IMR-90 (cell line): ENCODE results near the gene FOCAD. TPM values are rescaled to one million over a fixed set of nuclear protein-coding genes. Genes with fewer than 3 reads are reported as not detected.

Experiments
- ATAC-seq: fragments of 200-7000 bp; cut with Tn5 transposase; 2 replicates; pipeline ENCODE4 v1.9.1; 2020; ENCODE audit warnings: low read depth, mild to moderate bottlenecking, moderate library complexity
- BruUV-seq: library from RNA; stranded (reverse); fragments of 400-500 nt; replicated peaks from 2 replicates; lab custom pipeline; 2021; lab: Mats Ljungman, UMichigan
- CTCF ChIA-PET: fragments of 300-600 bp; formaldehyde crosslinking; extraction: SDS; loops from one replicate; lab custom pipeline; 2021; ENCODE audit warnings: antibody characterized with exemption; lab: Yijun Ruan, JAX
- POLR2A ChIA-PET: fragments of 300-600 bp; sonication (Branson Sonifier 250); formaldehyde crosslinking; loops from one replicate; lab custom pipeline; 2022; ENCODE audit warnings: antibody characterized with exemption; ENCODE audit not compliant: unreplicated experiment; lab: Charles Lee
- DNase-seq: peaks from one replicate; pipeline ENCODE4 v3.0.0; 2013
- H2AFZ ChIP-seq: replicated peaks from 2 replicates; pipeline ENCODE3; 2013; ENCODE audit warnings: low read length, mild to moderate bottlenecking; ENCODE audit not compliant: poor library complexity
- H2AK5ac ChIP-seq: 2 replicates; pipeline ENCODE4 v1.6.1; 2013; ENCODE audit warnings: low read depth, low read length, inconsistent platforms
- H2AK9ac ChIP-seq: replicated peaks from 2 replicates; pipeline ENCODE3; 2013; ENCODE audit warnings: mild to moderate bottlenecking, low read depth, low read length, moderate library complexity; ENCODE audit not compliant: poor library complexity
- H2BK120ac ChIP-seq: 2 replicates; pipeline ENCODE4 v1.6.1; 2013; ENCODE audit warnings: low read depth, low read length, inconsistent platforms
- H2BK15ac ChIP-seq: 3 replicates; pipeline ENCODE4 v1.6.1; 2013; ENCODE audit warnings: low read depth, low read length, inconsistent platforms
- H2BK20ac ChIP-seq: 2 replicates; pipeline ENCODE4 v1.6.1; 2013; ENCODE audit warnings: low read depth, mild to moderate bottlenecking, inconsistent platforms, low read length, moderate library complexity
- H2BK5ac ChIP-seq: 2 replicates; pipeline ENCODE4 v1.6.1; 2013; ENCODE audit warnings: mild to moderate bottlenecking, low read depth, low read length, inconsistent platforms; ENCODE audit not compliant: poor library complexity, severe bottlenecking
- H3K14ac ChIP-seq: replicated peaks from 2 replicates; pipeline ENCODE4 v1.6.1; 2013; ENCODE audit warnings: low read depth, low read length, inconsistent platforms
- H3K18ac ChIP-seq: 2 replicates; pipeline ENCODE4 v1.6.1; 2013; ENCODE audit warnings: low read depth, low read length, control low read depth
- H3K23ac ChIP-seq: 2 replicates; pipeline ENCODE4 v1.6.1; 2013; ENCODE audit warnings: low read depth, low read length, inconsistent platforms
- H3K27ac ChIP-seq: 2 replicates; pipeline ENCODE4 v1.5.1; 2013; ENCODE audit warnings: mild to moderate bottlenecking, control low read depth, low read length; ENCODE audit not compliant: insufficient read depth
- H3K27me3 ChIP-seq: 2 replicates; pipeline ENCODE4 v1.6.1; 2013; ENCODE audit warnings: low read length; ENCODE audit not compliant: control insufficient read depth, insufficient read depth
- H3K36me3 ChIP-seq: 2 replicates; pipeline ENCODE4 v1.6.1; 2013; ENCODE audit warnings: low read length, mixed read lengths; ENCODE audit not compliant: control insufficient read depth, insufficient read depth
- H3K4ac ChIP-seq: 2 replicates; pipeline ENCODE4 v1.6.1; 2013; ENCODE audit warnings: low read depth, low read length, inconsistent platforms
- H3K4me1 ChIP-seq: 2 replicates; pipeline ENCODE4 v1.6.1; 2013; ENCODE audit warnings: low read length, mixed read lengths; ENCODE audit not compliant: control insufficient read depth, insufficient read depth
- H3K4me2 ChIP-seq: 2 replicates; pipeline ENCODE4 v1.6.1; 2013; ENCODE audit warnings: low read depth, mild to moderate bottlenecking, control low read depth, low read length, moderate library complexity
- H3K4me3 ChIP-seq: 2 replicates; pipeline ENCODE4 v1.5.1; 2013; ENCODE audit warnings: low read depth, mild to moderate bottlenecking, control low read depth, low read length, moderate library complexity; ENCODE audit not compliant: insufficient read depth
- H3K56ac ChIP-seq: 2 replicates; pipeline ENCODE4 v1.6.1; 2013; ENCODE audit warnings: low read length, inconsistent platforms; ENCODE audit not compliant: insufficient read depth; ENCODE audit errors: extremely low read depth
- H3K79me1 ChIP-seq, 2 experiments: 2 replicates each; pipeline ENCODE4 v1.6.1; 2013; ENCODE audit warnings: low read length in 2 of 2, inconsistent platforms in 1 of 2, low read depth in 1 of 2
- H3K9ac ChIP-seq: 2 replicates; pipeline ENCODE4 v1.6.1; 2013; ENCODE audit warnings: low read depth, low read length, control low read depth
- H3K9me1 ChIP-seq: 2 replicates; pipeline ENCODE4 v1.6.1; 2013; ENCODE audit warnings: low read length, inconsistent platforms; ENCODE audit not compliant: insufficient read depth
- H3K9me3 ChIP-seq: 2 replicates; pipeline ENCODE4 v1.6.1; 2013; ENCODE audit warnings: low read length; ENCODE audit not compliant: control insufficient read depth, insufficient read depth
- H4K20me1 ChIP-seq: 2 replicates; pipeline ENCODE4 v1.6.1; 2013; ENCODE audit warnings: low read length, inconsistent platforms; ENCODE audit not compliant: insufficient read depth
- H4K5ac ChIP-seq: 2 replicates; pipeline ENCODE4 v1.6.1; 2013; ENCODE audit warnings: mild to moderate bottlenecking, low read depth, low read length, control low read depth
- H4K8ac ChIP-seq, 2 experiments: 2 replicates each; pipeline ENCODE4 v1.6.1; 2013; ENCODE audit warnings: low read depth in 2 of 2, low read length in 2 of 2, control low read depth in 1 of 2, inconsistent platforms in 1 of 2
- H4K91ac ChIP-seq: 2 replicates; pipeline ENCODE4 v1.6.1; 2013; ENCODE audit warnings: low read depth, low read length, inconsistent platforms; ENCODE audit not compliant: insufficient read depth
- BHLHE40 ChIP-seq: fragments of 150-350 bp; IDR thresholded peaks from 2 replicates; pipeline ENCODE4 v1.6.1; 2016; ENCODE audit warnings: mild to moderate bottlenecking, low read depth, low read length
- CEBPB ChIP-seq: IDR thresholded peaks from 2 replicates; pipeline ENCODE4 v1.6.1; 2012; ENCODE audit warnings: low read depth, low read length, improper control_type of control experiment
- CHD1 ChIP-seq: IDR thresholded peaks from 2 replicates; pipeline ENCODE4 v1.6.1; 2012; ENCODE audit warnings: low read depth, low read length, improper control_type of control experiment
- ELK1 ChIP-seq: fragments of 150-350 bp; IDR thresholded peaks from 2 replicates; pipeline ENCODE4 v1.6.1; 2016; ENCODE audit warnings: low read depth, mild to moderate bottlenecking, low read length, moderate library complexity, borderline replicate concordance
- FOS ChIP-seq: fragments of 150-350 bp; IDR thresholded peaks from 2 replicates; pipeline ENCODE4 v1.6.1; 2016; ENCODE audit warnings: low read depth, low read length
- MAFK ChIP-seq: IDR thresholded peaks from 2 replicates; pipeline ENCODE4 v1.6.1; 2012; ENCODE audit warnings: low read depth, low read length, improper control_type of control experiment
- MAZ ChIP-seq: IDR thresholded peaks from 2 replicates; pipeline ENCODE4 v1.6.1; 2012; ENCODE audit warnings: low read depth, mild to moderate bottlenecking, low read length, improper control_type of control experiment, moderate library complexity, borderline replicate concordance
- MXI1 ChIP-seq: IDR thresholded peaks from 2 replicates; pipeline ENCODE4 v1.6.1; 2012; ENCODE audit warnings: low read depth, mild to moderate bottlenecking, low read length, moderate library complexity, borderline replicate concordance
- NFE2L2 ChIP-seq: fragments of 150-350 bp; IDR thresholded peaks from 2 replicates; pipeline ENCODE4 v1.6.1; 2016; ENCODE audit warnings: low read depth, mild to moderate bottlenecking, low read length
- POLR2A ChIP-seq: IDR thresholded peaks from 2 replicates; pipeline ENCODE4 v1.6.1; 2012; ENCODE audit warnings: mild to moderate bottlenecking, low read depth, low read length
- RAD21 ChIP-seq: IDR thresholded peaks from 2 replicates; pipeline ENCODE4 v1.6.1; 2012; ENCODE audit warnings: low read length, improper control_type of control experiment
- RCOR1 ChIP-seq: IDR thresholded peaks from 2 replicates; pipeline ENCODE4 v1.6.1; 2012; ENCODE audit warnings: mild to moderate bottlenecking, low read length, improper control_type of control experiment; ENCODE audit not compliant: insufficient replicate concordance
- RFX5 ChIP-seq: IDR thresholded peaks from 2 replicates; pipeline ENCODE4 v1.8.0; 2012; ENCODE audit warnings: low read depth, mild to moderate bottlenecking, low read length, moderate library complexity
- SMC3 ChIP-seq: fragments of 150-350 bp; IDR thresholded peaks from 2 replicates; pipeline ENCODE4 v1.6.1; 2016; ENCODE audit warnings: low read depth, mild to moderate bottlenecking, antibody characterized with exemption, low read length, moderate library complexity
- whole genome bisulfite sequencing, 2 experiments: methylation state at CpG; one replicate each; pipeline versions ENCODE4 v1.1.5 to v1.1.7; 2013; ENCODE audit warnings: missing lambda C conversion rate in 2 of 2; ENCODE audit not compliant: insufficient read length in 1 of 2; ENCODE audit errors: extremely low coverage in 2 of 2; 5-methylcytosine and 5-hydroxymethylcytosine counted together
- dilution Hi-C: fragments of 300-500 bp; cut with HindIII; formaldehyde crosslinking; loops from one replicate; pipeline ENCODE4 v1.14.3; 2018; ENCODE audit warnings: low sequenced_read_pairs; ENCODE audit not compliant: unreplicated experiment
- in situ Hi-C: fragments of 300-500 bp; cut with MboI; formaldehyde crosslinking; loops from 3 replicates; pipeline ENCODE4 v1.14.3; 2019; ENCODE audit warnings: low sequenced_read_pairs, inconsistent platforms, mixed read lengths
- intact Hi-C: fragments of 100-400 bp; cut with micrococcal nuclease; formaldehyde crosslinking; loops from 2 replicates; pipeline ENCODE4 v1.10.0; 2022
- polyA plus RNA-seq, 3 experiments: library from polyadenylated mRNA; depleted of rRNA; stranded (reverse); fragments of >200 nt; gene quantifications; 2 replicates each; pipeline ENCODE4 v1.2.3, GENCODE V29; 2012; ENCODE audit warnings: low replicate concordance in 1 of 3
- total RNA-seq: library from RNA; depleted of rRNA; stranded (reverse); fragments of >200 nt; gene quantifications from 2 replicates; pipeline ENCODE4 v1.2.3, GENCODE V29; 2012
- TF ChIP-seq, protein P1 (sequence below): fragments of 150-350 bp; IDR thresholded peaks from 2 replicates; pipeline ENCODE4 v1.6.1; 2017; ENCODE audit warnings: mild to moderate bottlenecking, antibody characterized with exemption, low read length, low read depth
- TF ChIP-seq, protein P2 (sequence below): conservative IDR thresholded peaks from 2 replicates; pipeline ENCODE4 v1.5.1; 2012; ENCODE audit warnings: mild to moderate bottlenecking, low read depth, low read length, improper control_type of control experiment

Gene FOCAD
- total and polyA plus RNA-seq, 2 of the 4 experiments (the other 2 are of a cell fraction), result 28.8 to 91.2 TPM

DNA sequence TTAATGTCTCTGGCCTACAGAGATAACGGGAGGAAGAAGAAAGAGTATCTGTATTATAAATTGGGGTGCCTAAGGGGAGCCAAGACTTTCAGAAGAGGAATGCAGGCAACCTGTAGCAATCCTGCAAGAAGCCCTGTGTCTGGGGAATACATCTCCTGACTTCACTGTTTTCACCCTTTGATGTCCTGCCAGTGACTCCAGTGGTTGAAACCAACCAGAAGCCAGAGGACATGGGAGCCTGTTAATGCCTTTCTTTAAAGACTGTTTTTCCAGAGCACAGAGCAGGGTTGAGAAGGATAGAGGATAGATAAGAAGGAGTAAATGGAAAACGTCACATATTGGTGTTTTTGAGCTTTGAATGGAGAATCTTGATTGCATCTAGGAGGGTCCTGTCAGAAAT, 196.2 kb downstream of the FOCAD start:
- DNase-seq (no peak), ATAC-seq (no peak)
- H3K9me3 ChIP-seq, result no peaks in the 10 kb centered on the region
- TF ChIP-seq MAZ (no peak), CHD1 (no peak), MAFK (no peak), SMC3 (no peak), RCOR1 (no peak), MXI1 (no peak), RAD21 (no peak), FOS (no peak), CEBPB (no peak), NFE2L2 (no peak), BHLHE40 (no peak), POLR2A (no peak), RFX5 (no peak), ELK1 (no peak)
- TF ChIP-seq, protein P1, sequence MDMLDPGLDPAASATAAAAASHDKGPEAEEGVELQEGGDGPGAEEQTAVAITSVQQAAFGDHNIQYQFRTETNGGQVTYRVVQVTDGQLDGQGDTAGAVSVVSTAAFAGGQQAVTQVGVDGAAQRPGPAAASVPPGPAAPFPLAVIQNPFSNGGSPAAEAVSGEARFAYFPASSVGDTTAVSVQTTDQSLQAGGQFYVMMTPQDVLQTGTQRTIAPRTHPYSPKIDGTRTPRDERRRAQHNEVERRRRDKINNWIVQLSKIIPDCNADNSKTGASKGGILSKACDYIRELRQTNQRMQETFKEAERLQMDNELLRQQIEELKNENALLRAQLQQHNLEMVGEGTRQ, result no peak
- TF ChIP-seq, protein P2, sequence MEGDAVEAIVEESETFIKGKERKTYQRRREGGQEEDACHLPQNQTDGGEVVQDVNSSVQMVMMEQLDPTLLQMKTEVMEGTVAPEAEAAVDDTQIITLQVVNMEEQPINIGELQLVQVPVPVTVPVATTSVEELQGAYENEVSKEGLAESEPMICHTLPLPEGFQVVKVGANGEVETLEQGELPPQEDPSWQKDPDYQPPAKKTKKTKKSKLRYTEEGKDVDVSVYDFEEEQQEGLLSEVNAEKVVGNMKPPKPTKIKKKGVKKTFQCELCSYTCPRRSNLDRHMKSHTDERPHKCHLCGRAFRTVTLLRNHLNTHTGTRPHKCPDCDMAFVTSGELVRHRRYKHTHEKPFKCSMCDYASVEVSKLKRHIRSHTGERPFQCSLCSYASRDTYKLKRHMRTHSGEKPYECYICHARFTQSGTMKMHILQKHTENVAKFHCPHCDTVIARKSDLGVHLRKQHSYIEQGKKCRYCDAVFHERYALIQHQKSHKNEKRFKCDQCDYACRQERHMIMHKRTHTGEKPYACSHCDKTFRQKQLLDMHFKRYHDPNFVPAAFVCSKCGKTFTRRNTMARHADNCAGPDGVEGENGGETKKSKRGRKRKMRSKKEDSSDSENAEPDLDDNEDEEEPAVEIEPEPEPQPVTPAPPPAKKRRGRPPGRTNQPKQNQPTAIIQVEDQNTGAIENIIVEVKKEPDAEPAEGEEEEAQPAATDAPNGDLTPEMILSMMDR, result no peak
- no peak overlapping the region for H4K8ac ChIP-seq
- H2AK9ac ChIP-seq, result no peak overlapping the region
- dilution Hi-C loops (no loop called here), in situ Hi-C loops (no loop called here), intact Hi-C loops (no loop called here)
- H2BK5ac ChIP-seq, result no peak overlapping the region
- no peak overlapping the region for H2BK20ac ChIP-seq
- H3K79me1 ChIP-seq, result no peaks in the 10 kb centered on the region; a peak in 1 of 4 replicates
- H3K4ac ChIP-seq, result no peak overlapping the region
- no peak overlapping the region for H2BK15ac ChIP-seq
- no peak overlapping the region for H3K4me3 ChIP-seq
- H3K4me1 ChIP-seq, result no peaks in the 10 kb centered on the region
- no TSS peak for BruUV-seq
- no CpG with 5 or more reads among the region's 2 CpGs for WGBS, 2 experiments
- H3K4me2 ChIP-seq, result no peak overlapping the region
- H3K18ac ChIP-seq, result no peak overlapping the region
- no peak overlapping the region for H3K56ac ChIP-seq
- H4K5ac ChIP-seq, result no peak overlapping the region
- H3K9me1 ChIP-seq, result no peaks in the 10 kb centered on the region
- peaks cover 1% of the 10 kb centered on the region; the same call in 1 of the 2 replicates for H3K36me3 ChIP-seq
- H3K14ac ChIP-seq, result no peak overlapping the region
- no peaks in the 10 kb centered on the region for H3K27me3 ChIP-seq
- no peak overlapping the region for H2AK5ac ChIP-seq
- POLR2A ChIA-PET, result no interaction called here
- H4K91ac ChIP-seq, result no peak overlapping the region
- no peak overlapping the region for H2AFZ ChIP-seq
- CTCF ChIA-PET, result no interaction called here
- no peak overlapping the region for H2BK120ac ChIP-seq
- no peaks in the 10 kb centered on the region for H4K20me1 ChIP-seq
- no peak overlapping the region for H3K9ac ChIP-seq
- no peak overlapping the region for H3K27ac ChIP-seq
- no peak overlapping the region for H3K23ac ChIP-seq
